ENCODE data around the gene YIF1A.

DNA sequence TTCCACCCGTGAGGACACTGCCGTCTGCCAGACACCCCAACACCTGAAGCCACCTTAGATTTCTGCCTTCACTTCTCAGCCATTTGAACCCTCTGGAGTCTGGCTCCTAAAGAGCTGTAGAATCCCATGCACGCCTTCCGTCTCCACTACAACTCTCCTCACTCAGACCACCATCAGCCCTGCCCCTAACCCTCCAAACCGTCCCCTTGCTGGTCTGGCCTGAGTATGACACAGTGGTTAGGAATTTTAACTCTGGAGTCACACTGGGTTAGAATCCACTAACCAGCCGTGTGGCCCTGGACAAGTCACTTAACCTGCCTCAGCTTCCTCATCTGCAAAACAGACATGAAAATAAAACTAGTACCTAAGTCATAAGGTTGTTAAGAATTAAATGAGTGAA lies 7.9 kb downstream of the YIF1A start:
- TF ChIP-seq, protein P1, sequence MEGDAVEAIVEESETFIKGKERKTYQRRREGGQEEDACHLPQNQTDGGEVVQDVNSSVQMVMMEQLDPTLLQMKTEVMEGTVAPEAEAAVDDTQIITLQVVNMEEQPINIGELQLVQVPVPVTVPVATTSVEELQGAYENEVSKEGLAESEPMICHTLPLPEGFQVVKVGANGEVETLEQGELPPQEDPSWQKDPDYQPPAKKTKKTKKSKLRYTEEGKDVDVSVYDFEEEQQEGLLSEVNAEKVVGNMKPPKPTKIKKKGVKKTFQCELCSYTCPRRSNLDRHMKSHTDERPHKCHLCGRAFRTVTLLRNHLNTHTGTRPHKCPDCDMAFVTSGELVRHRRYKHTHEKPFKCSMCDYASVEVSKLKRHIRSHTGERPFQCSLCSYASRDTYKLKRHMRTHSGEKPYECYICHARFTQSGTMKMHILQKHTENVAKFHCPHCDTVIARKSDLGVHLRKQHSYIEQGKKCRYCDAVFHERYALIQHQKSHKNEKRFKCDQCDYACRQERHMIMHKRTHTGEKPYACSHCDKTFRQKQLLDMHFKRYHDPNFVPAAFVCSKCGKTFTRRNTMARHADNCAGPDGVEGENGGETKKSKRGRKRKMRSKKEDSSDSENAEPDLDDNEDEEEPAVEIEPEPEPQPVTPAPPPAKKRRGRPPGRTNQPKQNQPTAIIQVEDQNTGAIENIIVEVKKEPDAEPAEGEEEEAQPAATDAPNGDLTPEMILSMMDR (IDR thresholded peaks at IDR 0.05; ENCODE audit: low read depth, low read length), result no peak
- TF ChIP-seq EZH2phosphoT487 (IDR thresholded peaks at IDR 0.05; ENCODE audit: low read depth), result no peak

Data from OCI-LY3 (cell line).